ENCODE data around the gene SBF1.
"Not testable (repeated sequence)": the region's sequence is repeated elsewhere in the genome, so short reads cannot be mapped to it uniquely, and the experiment has no call there.

Gene SBF1

DNA sequence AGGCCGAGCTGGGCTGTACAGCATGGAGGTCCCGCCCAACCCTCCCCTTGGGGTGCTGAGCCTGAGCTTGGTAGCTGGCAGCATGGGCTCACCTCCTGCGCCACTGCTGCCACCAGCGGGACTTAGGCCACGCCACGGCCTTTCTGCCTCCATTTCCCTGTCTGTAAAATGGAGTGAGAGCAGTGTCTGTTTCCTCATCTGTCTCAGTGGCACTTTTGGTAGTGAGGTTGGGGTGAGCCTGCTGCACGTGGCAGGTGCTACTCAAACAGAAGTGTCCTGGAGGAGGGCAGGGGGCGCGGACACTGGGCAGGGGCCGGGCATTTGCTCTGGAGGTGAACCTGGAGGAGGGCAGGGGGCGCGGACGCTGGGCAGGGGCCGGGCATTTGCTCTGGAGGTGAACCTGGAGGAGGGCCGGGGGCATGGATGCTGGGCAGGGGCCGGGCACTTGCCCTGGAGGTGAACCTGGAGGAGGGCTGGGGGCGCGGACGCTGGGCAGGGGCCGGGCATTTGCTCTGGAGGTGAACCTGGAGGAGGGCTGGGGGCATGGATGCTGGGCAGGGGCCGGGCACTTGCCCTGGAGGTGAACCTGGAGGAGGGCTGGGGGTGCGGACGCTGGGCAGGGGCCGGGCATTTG, 41.8 kb downstream of the SBF1 start:
- DNase-seq (ENCODE audit: low read depth in 2 of 2) = not testable (repeated sequence)

DNA sequence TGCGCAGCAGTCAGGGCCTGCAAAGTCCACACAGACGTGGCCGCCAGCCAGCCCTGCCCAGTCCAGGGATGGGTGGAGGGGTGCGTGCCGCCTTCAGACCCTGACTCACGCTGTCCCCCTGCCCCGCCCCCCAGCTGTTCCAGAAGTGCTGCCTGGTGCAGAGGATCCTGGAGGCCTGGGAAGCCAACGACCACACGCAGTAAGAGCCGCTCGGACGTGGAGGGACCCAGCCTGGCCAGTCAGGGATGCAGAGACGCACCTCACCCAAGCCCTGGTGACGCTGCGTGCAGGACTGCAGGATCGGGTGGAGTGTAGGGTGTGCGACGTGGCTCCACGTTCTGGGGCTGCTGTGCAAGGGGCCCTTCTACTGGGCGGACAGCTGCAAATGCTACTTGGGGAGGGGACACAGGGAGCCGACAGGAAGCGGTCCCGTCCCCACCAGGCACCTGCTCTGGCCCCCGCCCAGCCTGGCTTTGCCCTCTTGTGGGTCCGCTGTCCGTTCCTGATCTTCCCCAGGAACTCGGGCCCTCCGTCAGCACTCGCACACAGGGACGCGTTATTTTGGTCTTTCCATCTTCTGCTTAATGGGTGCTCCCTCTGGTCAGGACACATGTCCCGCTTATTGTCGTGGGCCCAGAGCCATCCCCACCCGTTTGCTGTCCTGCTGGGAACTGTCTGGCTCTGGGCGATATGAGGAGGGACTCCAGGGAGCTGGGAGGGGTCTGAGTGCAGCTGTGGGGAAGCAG, 42.5 kb downstream of the SBF1 start:
- DNase-seq (ENCODE audit: low read depth in 2 of 2) = no peak

DNA sequence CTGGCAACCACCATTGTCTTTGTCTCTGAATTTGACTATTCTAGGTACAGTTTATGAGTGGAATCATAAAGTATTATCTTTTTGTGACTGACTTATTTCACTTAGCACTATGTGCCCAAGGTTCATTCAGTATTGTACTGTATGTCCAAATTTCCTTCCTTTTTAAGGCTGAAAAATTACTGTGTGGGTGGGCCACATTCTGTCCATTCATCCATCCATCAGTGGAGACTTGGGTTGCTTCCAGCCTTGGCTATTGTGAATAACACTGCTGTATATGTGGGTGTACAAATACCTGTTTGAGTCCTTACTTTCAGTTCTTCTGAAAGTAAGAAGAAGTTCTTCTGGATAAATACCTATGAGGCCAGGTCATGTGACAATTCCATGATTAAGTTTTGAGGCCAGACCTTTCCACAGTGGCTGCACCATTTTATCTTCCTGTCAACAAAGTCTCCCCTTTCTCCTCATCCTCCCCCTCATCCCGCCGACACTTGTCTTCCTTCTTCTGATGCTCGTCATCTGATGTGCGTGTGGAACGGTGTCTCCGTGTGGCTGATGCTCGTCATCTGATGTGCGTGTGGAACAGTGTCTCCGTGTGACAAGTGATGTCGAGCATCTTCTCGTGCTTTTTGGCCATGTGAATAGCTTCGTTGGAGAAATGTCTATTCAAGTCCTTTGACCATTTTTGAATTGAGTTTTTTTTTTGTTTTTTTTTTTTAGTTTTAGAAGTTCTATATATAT, 49.5 kb downstream of the SBF1 start:
- no peak for DNase-seq (ENCODE audit: low read depth in 2 of 2)

DNA sequence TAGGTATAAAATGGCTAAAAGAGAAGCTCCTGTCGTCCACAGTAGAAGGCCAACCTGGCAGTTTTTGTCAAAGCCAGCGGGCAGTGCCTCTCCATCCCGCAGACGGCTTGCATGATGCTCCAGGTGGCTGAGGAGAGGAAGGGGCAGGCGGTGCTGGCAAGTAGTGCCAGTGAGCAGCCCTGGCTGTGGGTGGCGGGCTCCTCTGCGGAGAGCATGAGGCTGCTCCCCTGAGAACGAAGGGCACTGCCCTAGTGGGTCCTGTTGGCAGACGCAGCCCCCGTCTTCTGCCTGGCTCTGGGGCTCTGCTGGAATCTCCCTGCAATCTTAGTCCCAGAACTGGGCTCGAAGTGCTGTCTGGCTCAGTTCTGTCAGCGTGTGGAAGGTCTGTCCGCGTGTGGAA, 50.9 kb downstream of the SBF1 start:
- no peak for DNase-seq (ENCODE audit: low read depth in 2 of 2)

DNA sequence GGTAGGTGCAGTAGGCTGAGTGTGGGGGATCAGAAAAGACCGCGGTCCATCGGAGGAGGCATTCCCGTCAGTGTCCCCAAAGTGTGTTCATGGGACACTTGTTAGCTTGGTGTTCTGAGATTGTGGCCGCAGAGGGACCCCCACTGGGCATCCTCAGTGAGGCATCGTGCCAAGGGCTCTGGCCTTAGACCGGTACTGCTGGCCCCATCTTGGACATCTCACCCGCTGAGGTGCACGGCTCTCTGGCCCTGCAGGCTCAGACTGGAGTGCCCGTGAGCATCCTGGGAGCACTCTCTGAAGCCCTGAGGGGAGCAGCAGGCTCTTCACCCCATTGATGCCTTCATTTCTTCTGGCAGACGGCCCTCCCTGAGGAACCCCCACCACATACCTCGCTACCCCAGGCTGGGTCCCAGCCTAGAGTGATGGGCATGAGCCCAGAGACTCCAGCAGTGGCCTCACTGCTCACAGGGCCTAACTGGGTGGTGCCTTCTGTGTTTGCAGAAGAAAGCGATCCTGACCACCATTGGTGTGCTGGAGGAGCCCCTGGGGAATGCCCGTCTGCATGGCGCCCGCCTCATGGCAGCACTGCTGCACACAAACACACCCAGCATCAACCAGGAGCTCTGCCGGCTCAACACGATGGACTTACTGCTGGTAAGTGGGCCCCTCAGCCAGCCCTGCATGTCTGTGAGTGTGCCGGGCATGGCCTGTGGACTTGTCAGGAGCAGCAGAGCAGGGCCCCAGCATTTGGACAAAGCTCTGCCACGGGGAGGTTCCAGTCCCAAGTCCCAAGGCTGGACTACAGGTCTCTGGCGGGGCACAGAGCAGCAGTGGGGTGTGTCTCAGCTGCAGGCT, 51.6 kb downstream of the SBF1 start:
- DNase-seq (ENCODE audit: low read depth in 2 of 2) = no peak

DNA sequence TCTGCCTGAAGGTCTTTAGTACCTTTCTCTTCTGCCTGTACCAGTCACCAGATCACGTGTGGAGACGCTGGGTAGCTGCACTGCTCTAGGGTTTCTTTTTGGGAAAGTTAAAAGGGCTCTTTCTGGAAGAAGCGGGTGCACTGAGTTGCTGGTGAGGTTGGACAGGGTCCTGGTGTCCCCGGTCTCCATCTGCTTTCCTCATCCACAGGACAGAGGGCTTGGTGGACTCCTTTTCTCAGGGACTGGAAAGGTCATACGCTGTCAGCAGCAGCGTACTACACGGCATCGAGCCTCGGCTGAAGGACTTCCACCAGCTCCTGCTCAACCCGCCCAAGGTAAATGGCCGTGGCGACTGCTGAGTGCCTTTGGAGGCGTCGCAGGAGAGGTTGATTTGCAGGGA, 52.8 kb downstream of the SBF1 start:
- DNase-seq (ENCODE audit: low read depth in 2 of 2) = no peak

DNA sequence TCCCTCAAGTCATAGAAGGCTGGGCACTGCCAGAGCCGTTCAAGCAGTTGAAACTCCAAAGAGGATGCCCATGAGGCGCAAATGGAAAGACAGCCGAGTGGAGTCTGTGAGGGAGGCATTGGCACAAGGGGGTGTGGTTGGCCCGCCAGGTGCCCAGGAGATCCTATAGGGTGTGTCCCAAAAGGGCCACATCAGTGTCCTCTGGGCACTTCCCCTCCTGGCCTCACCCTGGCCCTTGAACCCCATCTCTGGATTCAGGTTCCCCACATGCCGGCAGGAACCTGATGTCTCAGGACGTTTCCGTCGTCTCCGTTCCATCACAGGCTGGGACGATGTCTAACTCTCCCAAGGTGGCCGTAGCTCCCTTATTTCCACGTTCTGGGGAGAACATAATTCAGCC, 54.3 kb downstream of the SBF1 start:
- DNase-seq (ENCODE audit: low read depth in 2 of 2) = no peak

DNA sequence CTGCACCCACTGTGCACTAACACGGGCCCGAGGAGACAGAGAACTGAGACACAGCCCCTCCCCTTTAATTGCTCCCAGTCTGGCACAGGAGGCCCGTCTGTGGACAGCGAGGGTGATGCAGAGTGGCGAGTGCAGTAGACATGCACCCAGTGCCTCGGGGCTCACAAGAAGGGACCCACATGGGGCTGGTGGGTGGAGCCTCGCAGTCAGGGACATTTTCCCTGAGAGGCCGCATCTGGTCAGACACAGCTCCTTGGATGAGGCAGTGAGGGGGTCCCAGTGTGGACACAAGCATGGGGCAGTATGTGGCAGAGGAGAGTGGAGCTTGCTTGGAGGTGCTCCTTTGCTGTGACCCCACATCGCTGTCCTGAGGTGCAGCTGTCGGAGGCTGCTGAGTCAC, 54.8 kb downstream of the SBF1 start:
- no peak for DNase-seq (ENCODE audit: low read depth in 2 of 2)

DNA sequence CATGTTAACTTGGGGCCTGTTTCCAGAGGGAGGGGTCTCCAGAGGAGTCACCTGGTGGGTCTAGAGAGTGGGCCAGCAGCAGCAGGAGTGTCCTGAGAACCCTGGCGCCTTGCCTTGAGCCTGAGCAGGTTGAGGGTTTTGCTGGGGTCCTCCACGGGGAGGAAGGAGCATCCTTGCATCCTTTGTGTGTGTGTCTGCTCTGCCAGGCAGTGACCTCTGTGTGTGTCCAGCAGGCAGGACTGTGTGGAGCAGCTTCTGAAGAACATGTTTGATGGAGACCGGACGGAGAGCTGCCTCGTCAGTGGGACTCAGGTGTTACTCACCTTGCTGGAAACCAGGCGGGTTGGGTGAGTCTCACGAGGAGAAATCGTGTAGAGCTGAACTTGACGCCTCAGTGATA, 55.7 kb downstream of the SBF1 start:
- DNase-seq (ENCODE audit: low read depth in 2 of 2) = no peak

DNA sequence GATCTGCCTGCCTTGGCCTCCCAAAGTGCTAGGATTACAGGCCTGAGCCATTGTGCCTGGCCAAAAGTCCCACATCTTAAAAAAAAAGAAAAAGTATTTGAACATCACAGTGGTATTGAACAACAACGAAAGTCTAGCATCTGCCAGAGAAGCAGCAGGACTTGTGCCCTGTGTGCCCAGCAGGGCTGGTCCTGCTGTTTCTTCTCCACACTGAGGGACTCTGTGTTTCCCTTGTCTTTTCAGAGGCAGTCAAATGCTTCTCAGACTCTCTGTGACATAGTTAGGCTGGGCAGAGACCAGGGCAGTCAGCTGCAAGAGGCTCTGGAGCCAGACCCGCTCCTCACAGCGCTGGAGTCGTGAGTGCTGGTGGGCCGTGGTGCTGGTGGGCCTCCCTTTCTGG, 56.2 kb downstream of the SBF1 start:
- DNase-seq (ENCODE audit: low read depth in 2 of 2) = no peak

DNA sequence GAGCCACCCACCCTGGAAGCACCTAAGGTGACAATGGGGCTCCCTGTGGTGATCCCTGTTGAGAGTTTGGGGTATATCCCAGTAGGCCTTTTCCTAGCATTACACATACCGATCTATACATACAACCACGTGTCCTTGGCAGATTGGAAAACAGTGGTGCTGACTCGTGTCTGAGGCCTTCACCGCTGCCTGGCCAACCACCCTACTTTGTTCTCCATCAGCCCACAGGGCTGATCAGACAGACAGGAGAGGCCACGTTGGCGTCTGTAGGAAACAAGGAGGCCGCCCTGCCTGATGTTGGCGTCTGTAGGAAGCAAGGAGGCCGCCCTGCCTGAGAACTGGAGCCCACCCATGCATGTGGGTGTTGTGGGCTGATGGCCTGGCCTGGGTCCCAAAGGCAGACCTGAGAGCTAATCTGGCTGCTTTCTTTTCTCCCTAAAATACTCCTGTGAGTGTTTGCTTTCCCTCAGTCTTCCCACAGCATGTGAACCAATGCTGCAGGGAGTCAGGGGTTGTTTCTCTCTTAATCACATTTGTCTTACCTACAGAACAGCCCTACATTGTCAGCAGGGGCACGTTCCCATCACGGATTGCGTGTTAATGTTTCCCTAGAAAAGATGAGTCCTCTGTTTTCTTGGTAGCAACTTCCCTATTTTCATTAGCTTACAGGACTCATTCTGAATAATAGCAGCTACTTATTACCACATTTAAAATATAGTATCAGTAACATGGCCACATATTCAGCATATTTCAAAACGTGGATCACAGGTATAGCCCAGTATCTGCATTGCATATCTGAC, 57.2 kb downstream of the SBF1 start:
- DNase-seq (ENCODE audit: low read depth in 2 of 2) = no peak

DNA sequence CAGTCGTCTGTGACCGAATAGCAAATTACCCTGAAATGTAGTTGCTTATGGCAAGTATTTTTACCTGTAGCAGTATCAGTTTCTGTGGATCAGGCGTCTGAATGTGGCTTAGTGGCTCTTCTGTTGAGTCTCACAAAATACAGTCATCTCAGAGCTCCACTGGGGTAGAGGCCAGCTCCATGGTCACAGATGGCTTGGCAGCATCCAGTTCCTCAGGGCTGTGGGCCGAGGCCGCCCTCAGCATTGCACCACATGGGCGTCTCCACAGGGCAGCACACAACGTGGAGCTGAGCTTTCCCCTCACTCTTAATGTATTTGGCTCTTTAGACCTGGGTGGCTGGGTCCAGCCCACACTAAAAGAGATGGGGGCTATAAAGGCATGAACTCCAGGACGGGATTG, 57.8 kb downstream of the SBF1 start:
- DNase-seq (ENCODE audit: low read depth in 2 of 2) = no peak

DNA sequence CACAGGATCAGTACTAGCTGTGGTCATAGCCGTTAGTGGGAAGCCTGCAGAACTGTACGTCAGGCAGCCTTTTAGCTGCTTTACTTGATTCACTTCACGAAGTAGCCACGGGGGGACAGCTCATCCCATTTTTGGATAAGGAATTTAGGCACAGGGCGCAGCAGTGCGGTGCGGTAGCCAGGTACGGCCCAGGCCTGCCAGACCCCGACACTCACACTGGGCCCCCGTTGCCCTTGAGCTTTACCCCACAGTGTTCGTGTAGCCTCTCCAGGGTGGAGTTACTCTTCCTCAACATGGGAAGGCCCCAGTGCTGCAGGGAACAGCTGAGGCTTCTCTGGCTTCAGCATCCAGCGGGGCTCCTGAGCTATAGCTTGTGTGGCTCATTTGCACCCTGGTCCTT, 59.4 kb downstream of the SBF1 start:
- DNase-seq (ENCODE audit: low read depth in 2 of 2) = no peak

DNA sequence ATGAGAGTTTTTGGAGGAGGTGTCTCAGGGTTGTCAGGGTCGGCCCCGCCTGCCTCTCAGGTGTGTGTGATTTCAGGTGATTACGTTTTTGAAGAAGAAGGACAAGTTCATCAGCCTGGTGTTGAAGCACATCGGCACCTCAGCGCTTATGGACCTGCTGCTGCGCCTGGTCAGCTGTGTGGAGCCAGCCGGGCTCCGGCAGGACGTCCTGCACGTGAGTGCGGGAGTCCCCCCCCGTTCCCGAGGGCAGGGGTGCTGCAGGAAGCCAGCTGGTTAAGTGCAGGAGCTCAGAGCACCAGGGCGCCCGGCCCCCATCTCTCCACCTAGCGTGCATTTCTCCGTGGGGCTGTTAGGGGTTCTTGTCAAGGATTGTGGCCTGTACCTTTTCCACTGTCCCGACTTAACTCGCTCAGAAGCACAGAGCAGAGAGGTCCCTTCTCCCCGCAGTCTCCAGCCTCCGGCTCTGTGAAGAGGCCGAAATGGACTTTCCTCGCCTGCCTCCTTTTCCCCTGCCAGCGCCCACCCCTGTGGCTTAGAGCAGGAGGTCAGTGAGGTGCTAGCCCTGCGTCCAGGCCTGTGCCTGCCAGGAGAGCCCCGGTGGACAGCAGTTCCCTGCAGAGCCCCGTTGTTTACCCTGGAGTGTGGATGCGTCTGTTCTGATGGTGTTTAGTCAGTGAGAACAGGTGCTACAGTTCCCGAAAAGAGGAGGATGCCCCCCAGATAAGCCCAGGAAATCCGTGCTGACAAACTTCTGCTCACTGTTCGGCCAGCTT, 60.2 kb downstream of the SBF1 start:
- no peak for DNase-seq (ENCODE audit: low read depth in 2 of 2)

DNA sequence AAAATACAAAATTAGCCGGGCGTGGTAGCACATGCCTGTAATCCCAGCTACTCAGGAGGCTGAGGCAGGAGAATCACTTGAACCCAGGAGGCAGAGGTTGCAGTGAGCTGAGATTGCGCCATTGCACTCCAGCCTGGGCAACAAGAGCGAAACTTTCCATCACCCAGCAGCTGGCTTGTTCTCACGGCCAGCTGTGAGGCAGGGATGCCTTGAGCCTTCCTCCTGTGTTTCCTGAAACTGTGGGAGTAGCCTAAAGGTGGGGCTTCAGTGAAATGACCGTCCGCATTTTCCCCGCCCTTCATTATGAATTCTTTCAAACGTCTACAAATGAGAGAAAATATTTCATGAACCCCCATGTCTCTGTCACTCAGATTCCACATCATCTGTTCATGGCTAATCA, 65.9 kb downstream of the SBF1 start:
- DNase-seq (ENCODE audit: low read depth in 2 of 2) = not testable (repeated sequence)

DNA sequence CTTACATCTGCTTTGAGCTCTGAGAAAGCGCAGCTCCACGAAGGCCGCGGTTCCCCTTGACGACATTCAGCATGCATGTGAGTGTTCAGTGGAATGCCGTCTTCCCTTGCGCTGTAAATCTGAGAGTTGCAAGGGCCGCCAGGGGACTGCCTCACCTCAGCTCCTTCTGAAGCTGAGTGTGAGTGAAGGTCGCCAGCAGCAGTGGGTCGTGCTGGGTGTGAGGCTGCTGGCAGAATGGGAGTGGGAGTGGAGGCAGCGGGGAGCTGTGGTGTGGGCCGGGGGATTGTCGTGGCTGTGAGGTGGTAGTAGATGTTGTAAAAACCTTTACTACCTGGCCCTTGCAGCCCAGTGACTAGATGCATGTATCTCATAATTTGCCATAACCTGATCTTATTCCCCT, 66.5 kb downstream of the SBF1 start:
- no peak for DNase-seq (ENCODE audit: low read depth in 2 of 2)

DNA sequence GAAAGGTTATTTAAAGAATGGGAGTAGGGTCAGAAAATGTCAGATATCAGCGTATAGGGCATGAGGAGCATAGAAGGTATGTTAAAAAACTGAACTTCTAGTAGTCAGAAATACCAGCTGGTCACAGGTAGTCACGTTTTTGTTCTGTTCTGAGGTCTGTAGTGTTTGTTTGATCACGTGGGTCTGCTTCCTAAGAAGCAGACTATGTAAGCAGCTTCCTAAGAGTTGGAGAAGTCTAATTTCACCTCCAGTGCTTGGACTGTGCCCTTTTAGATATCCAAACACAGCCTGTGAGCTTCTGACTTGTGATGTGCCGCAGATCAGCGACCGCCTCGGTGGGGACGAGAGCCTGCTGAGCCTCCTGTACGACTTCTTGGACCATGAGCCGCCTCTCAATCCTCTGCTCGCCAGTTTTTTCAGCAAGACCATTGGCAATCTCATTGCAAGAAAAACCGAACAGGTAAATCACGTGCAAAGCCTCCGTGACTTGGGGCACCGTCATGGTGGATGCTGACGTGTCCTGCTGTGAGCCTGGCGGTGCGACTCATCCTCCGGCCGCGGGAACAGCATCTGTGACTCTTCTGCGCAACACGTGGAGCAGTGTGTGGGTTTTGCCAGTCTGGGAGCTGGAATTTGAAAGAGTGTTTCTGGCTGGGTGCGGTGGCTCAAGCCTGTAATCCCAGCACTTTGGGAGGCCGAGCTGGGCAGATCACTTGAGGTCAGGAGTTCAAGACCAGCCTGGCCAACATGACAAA, 68.2 kb downstream of the SBF1 start:
- DNase-seq (ENCODE audit: low read depth in 2 of 2) = no peak

DNA sequence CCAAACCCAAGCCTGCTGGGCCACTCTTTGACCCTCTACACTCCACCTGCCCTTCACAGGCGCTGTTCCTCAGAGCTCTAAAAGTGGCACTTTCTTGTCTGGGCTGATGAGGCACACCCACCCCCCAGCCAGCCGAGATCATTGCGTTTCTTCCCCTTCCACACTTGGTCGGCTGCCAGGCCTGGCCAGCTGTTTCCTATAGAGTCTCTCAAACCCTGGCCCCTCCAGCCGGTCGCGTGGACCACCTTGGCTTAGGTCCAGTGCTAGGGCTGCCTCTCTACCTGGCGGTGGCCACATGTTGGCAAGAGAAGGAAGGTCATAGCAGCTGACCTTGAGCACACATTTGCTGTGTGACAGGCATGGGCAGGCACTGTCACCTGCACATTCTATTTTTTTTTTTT, 71.1 kb downstream of the SBF1 start:
- no peak for DNase-seq (ENCODE audit: low read depth in 2 of 2)

DNA sequence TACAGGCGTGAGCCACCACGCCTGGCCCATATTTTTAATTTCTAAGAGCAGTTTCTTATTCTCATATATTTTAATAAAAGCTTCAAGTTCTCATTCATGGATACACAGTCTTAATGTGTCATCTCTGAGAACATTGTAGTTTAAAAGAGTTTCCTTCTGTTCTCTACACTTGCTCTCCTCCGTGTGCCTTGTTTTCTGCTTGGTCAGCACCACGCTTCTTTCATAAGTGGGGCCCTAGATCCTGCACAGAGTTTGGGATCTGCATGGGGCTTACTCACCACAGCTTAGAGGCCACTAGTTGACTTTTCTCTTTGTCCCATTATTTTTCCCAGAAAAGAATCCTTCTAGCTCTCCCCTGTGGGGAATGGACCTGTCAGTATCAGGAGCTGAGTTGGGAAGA, 72.9 kb downstream of the SBF1 start:
- no peak for DNase-seq (ENCODE audit: low read depth in 2 of 2)

DNA sequence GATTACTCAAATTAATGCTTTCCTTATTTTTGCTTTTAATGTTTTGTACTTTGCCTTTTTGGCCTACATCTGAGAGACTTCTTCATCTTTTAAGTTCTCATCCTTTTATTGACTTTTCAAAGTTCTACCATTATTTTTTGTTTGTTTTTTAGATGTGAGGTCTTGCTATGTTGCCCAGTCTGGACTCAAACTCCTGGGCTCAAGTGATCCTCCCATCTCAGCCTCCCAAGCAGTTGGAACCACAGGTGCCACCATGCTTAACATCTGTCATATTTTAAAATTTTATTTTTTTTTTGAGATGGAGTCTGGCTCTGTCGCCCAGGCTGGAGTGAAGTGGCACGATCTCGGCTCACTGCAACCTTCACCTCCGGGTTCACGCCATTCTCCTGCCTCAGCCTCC, 73.9 kb downstream of the SBF1 start:
- no peak for DNase-seq (ENCODE audit: low read depth in 2 of 2)
